Brain microvascular endothelial cell (primary cell): ENCODE measurements around the gene CC2D2A.

ENCODE experiments used
- DNase-seq: peaks from one replicate; pipeline ENCODE4 v3.0.0-alpha.2; 2020
- H3K27ac ChIP-seq: fragments of 250-450 bp; sonication (Bioruptor Pico); 2 replicates; pipeline ENCODE4 v1.5.1; 2020; ENCODE audit warnings: mild to moderate bottlenecking, moderate library complexity
- H3K27me3 ChIP-seq: fragments of 250-450 bp; sonication (Bioruptor Pico); replicated peaks from 2 replicates; pipeline ENCODE4 v1.5.1; 2020; ENCODE audit warnings: mild to moderate bottlenecking
- H3K36me3 ChIP-seq: fragments of 250-450 bp; sonication (Bioruptor Pico); replicated peaks from 2 replicates; pipeline ENCODE4 v1.5.1; 2020; ENCODE audit warnings: mild to moderate bottlenecking
- H3K4me3 ChIP-seq: 2 replicates; pipeline ENCODE4 v1.5.1; 2011; ENCODE audit warnings: low read depth, mild to moderate bottlenecking, control low read depth, low read length, moderate library complexity
- in situ Hi-C: cut with HindIII; loops from 2 replicates; pipeline ENCODE4 v1.10.0; 2017; ENCODE audit warnings: low sequenced_read_pairs, low pct_ligation_motif_present
- TF ChIP-seq, protein P1 (sequence below): IDR thresholded peaks from 2 replicates; pipeline ENCODE4 v1.5.1; 2011; ENCODE audit warnings: low read depth, mild to moderate bottlenecking, moderate library complexity, low read length, control low read depth, inconsistent platforms; ENCODE audit errors: missing control alignments

CC2D2A gene

GRCh38 chr4:15455290-15455689 is 14.4 kb upstream of the CC2D2A start:
- peak; percentile 44 for DNase-seq
- no peak overlapping the region for H3K27ac ChIP-seq

GRCh38 chr4:15457406-15458201 is 12.1 kb upstream of the CC2D2A start:
- Histone ChIP-seq H3K4me3 (no peak overlapping the region), H3K36me3 (no peaks in the 10 kb centered on the region), H3K27me3 (no peaks in the 10 kb centered on the region), H3K27ac (no peak overlapping the region)
- in situ Hi-C loops: loop anchor here (25.0 kb wide), 1 partner anchor 220 kb away; no protein-coding TSS in a partner anchor
- TF ChIP-seq, protein P1, sequence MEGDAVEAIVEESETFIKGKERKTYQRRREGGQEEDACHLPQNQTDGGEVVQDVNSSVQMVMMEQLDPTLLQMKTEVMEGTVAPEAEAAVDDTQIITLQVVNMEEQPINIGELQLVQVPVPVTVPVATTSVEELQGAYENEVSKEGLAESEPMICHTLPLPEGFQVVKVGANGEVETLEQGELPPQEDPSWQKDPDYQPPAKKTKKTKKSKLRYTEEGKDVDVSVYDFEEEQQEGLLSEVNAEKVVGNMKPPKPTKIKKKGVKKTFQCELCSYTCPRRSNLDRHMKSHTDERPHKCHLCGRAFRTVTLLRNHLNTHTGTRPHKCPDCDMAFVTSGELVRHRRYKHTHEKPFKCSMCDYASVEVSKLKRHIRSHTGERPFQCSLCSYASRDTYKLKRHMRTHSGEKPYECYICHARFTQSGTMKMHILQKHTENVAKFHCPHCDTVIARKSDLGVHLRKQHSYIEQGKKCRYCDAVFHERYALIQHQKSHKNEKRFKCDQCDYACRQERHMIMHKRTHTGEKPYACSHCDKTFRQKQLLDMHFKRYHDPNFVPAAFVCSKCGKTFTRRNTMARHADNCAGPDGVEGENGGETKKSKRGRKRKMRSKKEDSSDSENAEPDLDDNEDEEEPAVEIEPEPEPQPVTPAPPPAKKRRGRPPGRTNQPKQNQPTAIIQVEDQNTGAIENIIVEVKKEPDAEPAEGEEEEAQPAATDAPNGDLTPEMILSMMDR: peak; percentile 48
- peak; percentile 10 for DNase-seq

More at GRCh38 chr4:15455290-15455689, 14.4 kb upstream of the CC2D2A start:
- in situ Hi-C loops: loop anchor here (25.0 kb wide), 1 partner anchor 218 kb away; no protein-coding TSS in a partner anchor
- Histone ChIP-seq H3K36me3 (no peaks in the 10 kb centered on the region), H3K4me3 (no peak overlapping the region), H3K27me3 (no peaks in the 10 kb centered on the region)
- TF ChIP-seq, protein P1: no peak

DNA sequence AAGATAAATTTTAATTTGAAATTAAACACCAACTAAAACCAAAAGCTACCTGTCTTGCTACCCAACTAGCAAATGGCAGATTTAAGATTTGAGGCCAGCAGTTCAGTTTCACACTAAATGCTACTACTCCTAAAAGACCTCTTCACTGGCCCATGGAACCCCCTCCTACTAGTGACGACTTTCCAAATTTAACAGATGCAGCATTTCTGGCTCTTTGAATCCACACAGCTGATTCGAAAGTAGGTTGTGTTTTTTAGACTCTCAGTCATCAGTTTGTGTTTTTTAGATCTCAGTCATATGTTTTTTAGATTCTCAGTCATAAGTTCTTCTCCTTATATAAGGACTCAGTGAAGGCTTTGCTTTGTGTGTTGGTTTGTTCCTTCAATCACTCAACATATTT is 11.1 kb upstream of the CC2D2A start:
- Histone ChIP-seq H3K4me3 (no peak overlapping the region), H3K36me3 (no peaks in the 10 kb centered on the region), H3K27ac (no peak overlapping the region), H3K27me3 (no peaks in the 10 kb centered on the region)
- TF ChIP-seq, protein P1: no peak
- DNase-seq: no peak
- in situ Hi-C loops: loop anchor here (25.0 kb wide), 1 partner anchor 221 kb away; no protein-coding TSS in a partner anchor

- no peaks in the 10 kb centered on the region for H3K27me3 ChIP-seq
- no peak for DNase-seq
- no peak overlapping the region for H3K4me3 ChIP-seq
- no peak overlapping the region for H3K27ac ChIP-seq
- H3K36me3 ChIP-seq: no peaks in the 10 kb centered on the region
- in situ Hi-C loops: loop anchor here (25.0 kb wide), 1 partner anchor 222 kb away; no protein-coding TSS in a partner anchor
- TF ChIP-seq, protein P1: no peak
Observed at GRCh38 chr4:15459706-15460105, 10.0 kb upstream of the CC2D2A start.

GRCh38 chr4:15466596-15466995 is 3.1 kb upstream of the CC2D2A start:
- H3K4me3 ChIP-seq: no peak overlapping the region
- in situ Hi-C loops: loop anchor here (25.0 kb wide), 1 partner anchor 229 kb away; no protein-coding TSS in a partner anchor
- no peaks in the 10 kb centered on the region for H3K36me3 ChIP-seq
- H3K27ac ChIP-seq: no peak overlapping the region
- TF ChIP-seq, protein P1: no peak
- no peak for DNase-seq
- no peaks in the 10 kb centered on the region for H3K27me3 ChIP-seq
